Mucosa of gallbladder (tissue), 1 donor: ENCODE data around the gene FCRL6. TPM values are rescaled to one million over a fixed set of nuclear protein-coding genes. Genes with fewer than 3 reads are reported as not detected.
A peak's percentile ranks its signal among the peaks of the same experiment; 100 is the strongest.

Experiments
- DNase-seq: peaks from one replicate; pipeline ENCODE4 v3.0.0-alpha.2; 2020; ENCODE audit warnings: low spot score
- total RNA-seq: library from RNA; stranded (reverse); gene quantifications from one replicate; pipeline ENCODE4 v1.2.1, GENCODE V29; 2021
- donor health status: DM: no; HTN: no; CAD: no.

Gene FCRL6
- total RNA-seq, 1 donor from 2014 or later: 0.81 TPM

- DNase-seq: no peak
These were observed 2.6 kb upstream of the FCRL6 start for GRCh38 chr1:159799446-159799985.

- DNase-seq: no peak
These were observed 1.8 kb upstream of the FCRL6 start for GRCh38 chr1:159800177-159800930.

GRCh38 chr1:159803956-159804689, 2.0 kb downstream of the FCRL6 start:
- DNase-seq: no peak

GRCh38 chr1:159804924-159805323, 2.8 kb downstream of the FCRL6 start:
- DNase-seq: no peak

GRCh38 chr1:159815926-159816325, 13.8 kb downstream of the FCRL6 start:
- no peak for DNase-seq

GRCh38 chr1:159817276-159818041, 15.3 kb downstream of the FCRL6 start:
- no peak for DNase-seq

GRCh38 chr1:159821171-159821867, 19.2 kb downstream of the FCRL6 start:
- no peak for DNase-seq

- no peak for DNase-seq
These were observed 21.2 kb downstream of the FCRL6 start for GRCh38 chr1:159823406-159823805.

GRCh38 chr1:159825564-159825963, 23.4 kb downstream of the FCRL6 start:
- no peak for DNase-seq

- DNase-seq: peak; percentile 51
These were observed 24.4 kb downstream of the FCRL6 start, which contains the start of gene SLAMF8 for GRCh38 chr1:159826441-159827101. TSS of gene SLAMF8 (plus strand) at chr1:159826873. CDS start at chr1:159826899, 26 bp downstream.

GRCh38 chr1:159827102-159827490, 24.9 kb downstream of the FCRL6 start:
- DNase-seq: no peak

- DNase-seq: no peak
These were observed 25.4 kb downstream of the FCRL6 start for GRCh38 chr1:159827549-159827948.

GRCh38 chr1:159828176-159828575, 26.0 kb downstream of the FCRL6 start:
- DNase-seq: no peak

- DNase-seq: no peak
These were observed 26.6 kb downstream of the FCRL6 start for GRCh38 chr1:159828581-159829272.

- DNase-seq: peak; percentile 32
These were observed 27.1 kb downstream of the FCRL6 start for GRCh38 chr1:159829273-159829634.

GRCh38 chr1:159829822-159830465, 27.8 kb downstream of the FCRL6 start:
- no peak for DNase-seq

GRCh38 chr1:159830722-159831121, 28.6 kb downstream of the FCRL6 start:
- no peak for DNase-seq

GRCh38 chr1:159831412-159832141, 29.4 kb downstream of the FCRL6 start:
- DNase-seq: no peak

- no peak for DNase-seq
These were observed 30.1 kb downstream of the FCRL6 start for GRCh38 chr1:159832309-159832708.
